HG02610 (cell line): Measurements from ENCODE around the gene CEBPZ.

Source experiments
- ATAC-seq: cut with Tn5 transposase; IDR thresholded peaks from one replicate; pipeline ENCODE4 v1.9.1; 2021; ENCODE audit warnings: mild to moderate bottlenecking, moderate library complexity; ENCODE audit not compliant: unreplicated experiment

CEBPZ gene

GRCh38 chr2:37180640-37181039 is 50.8 kb downstream of the CEBPZ start:
- no peak for ATAC-seq

GRCh38 chr2:37180006-37180639 is 51.3 kb downstream of the CEBPZ start:
- no peak for ATAC-seq

- ATAC-seq, result no peak
These were observed 57.7 kb downstream of the CEBPZ start for GRCh38 chr2:37173741-37174140.

- no peak for ATAC-seq
These were observed 59.8 kb downstream of the CEBPZ start for GRCh38 chr2:37171624-37171950.

GRCh38 chr2:37168217-37168981 is 63.0 kb downstream of the CEBPZ start:
- ATAC-seq, result no peak

GRCh38 chr2:37167636-37168180 is 63.7 kb downstream of the CEBPZ start:
- ATAC-seq, result no peak

GRCh38 chr2:37164757-37165156 is 66.6 kb downstream of the CEBPZ start:
- ATAC-seq, result no peak

- peak; percentile 87 for ATAC-seq
These were observed 74.3 kb downstream of the CEBPZ start, which contains the start of gene EIF2AK2 for GRCh38 chr2:37156857-37157714. Gene EIF2AK2, minus strand, starts transcription at chr2:37156980. Its CDS starts 9,174 bp downstream, at chr2:37147806.

GRCh38 chr2:37156071-37156856 is 75.1 kb downstream of the CEBPZ start:
- peak; percentile 9 for ATAC-seq

- no peak for ATAC-seq
These were observed 76.6 kb downstream of the CEBPZ start for GRCh38 chr2:37154785-37155184.

GRCh38 chr2:37153224-37153623 is 78.2 kb downstream of the CEBPZ start:
- ATAC-seq, result no peak
